Measurements from ENCODE around the gene SIRPG. TPM values are rescaled to one million over a fixed set of nuclear protein-coding genes. Genes with fewer than 3 reads are reported as not detected.

SIRPG gene
- total RNA-seq, 1 donor from 2014 or later = not detected

- Mint-ChIP-seq H3K27me3 (ENCODE audit: insufficient read depth, low read depth) (peaks cover 5% of the 10 kb centered on the region), H3K4me1 (no peaks in the 10 kb centered on the region), H3K4me3 (no peak overlapping the region), H3K36me3 (no peaks in the 10 kb centered on the region), H3K27ac (no peak overlapping the region), H3K9me3 (peaks cover 6% of the 10 kb centered on the region)
- no peak overlapping the region for H3K4me2 ChIP-seq
- H3F3A ChIP-seq (ENCODE audit: low read depth) = no peaks in the 10 kb centered on the region
- H3K9me3 ChIP-seq (ENCODE audit: low read depth) = no peaks in the 10 kb centered on the region
- H3K4me1 ChIP-seq = no peaks in the 10 kb centered on the region
- TF ChIP-seq EZH2phosphoT487 (IDR thresholded peaks at IDR 0.05) (no peak), CTCF (IDR thresholded peaks at IDR 0.05) (no peak), EZH2 (IDR thresholded peaks at IDR 0.05) (no peak)
- H4K20me1 ChIP-seq (ENCODE audit: low read depth) = no peaks in the 10 kb centered on the region
- H3K4me3 ChIP-seq = no peak overlapping the region
- H3K27ac ChIP-seq = no peak overlapping the region
- no peak overlapping the region for H2AFZ ChIP-seq (replicated peaks)
- DNase-seq (ENCODE audit: low spot score) = no peak
- H3K27me3 ChIP-seq = no peaks in the 10 kb centered on the region
- H3K79me2 ChIP-seq (ENCODE audit: low read depth) = no peaks in the 10 kb centered on the region
- no peak overlapping the region for H3K9ac ChIP-seq
- H3K36me3 ChIP-seq = no peaks in the 10 kb centered on the region
These were observed 19.8 kb downstream of the SIRPG start for GRCh38 chr20:1637755-1638154.

DNA sequence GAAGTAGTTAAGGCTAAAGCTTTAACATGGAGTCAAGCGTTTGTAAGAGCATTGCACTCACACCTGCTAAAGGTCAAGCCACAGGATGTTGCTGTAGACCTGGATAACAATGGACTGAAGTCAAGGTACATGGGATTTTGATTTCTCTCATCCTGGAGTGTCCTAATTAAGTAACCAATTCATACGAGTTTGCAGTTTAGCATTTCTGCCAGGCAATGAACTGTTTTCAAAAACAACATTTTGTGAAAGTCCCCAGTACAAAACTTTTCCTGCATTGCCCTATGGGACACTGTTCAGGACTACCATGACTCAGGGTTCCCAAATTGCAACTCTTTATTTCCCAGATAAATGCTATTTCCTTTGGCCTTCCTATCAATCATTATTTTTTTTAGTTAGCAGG is 20.4 kb downstream of the SIRPG start:
- no peaks in the 10 kb centered on the region for H3K4me1 ChIP-seq
- H3F3A ChIP-seq (ENCODE audit: low read depth) = no peaks in the 10 kb centered on the region
- H3K9ac ChIP-seq = no peak overlapping the region
- no peak for DNase-seq (ENCODE audit: low spot score)
- no peak overlapping the region for H2AFZ ChIP-seq (replicated peaks)
- H3K9me3 ChIP-seq (ENCODE audit: low read depth) = no peaks in the 10 kb centered on the region
- H3K9me3 Mint-ChIP-seq = peaks cover 6% of the 10 kb centered on the region
- no peaks in the 10 kb centered on the region for H3K36me3 Mint-ChIP-seq
- H3K4me3 ChIP-seq = no peak overlapping the region
- no peak overlapping the region for H3K4me2 ChIP-seq
- H3K36me3 ChIP-seq = no peaks in the 10 kb centered on the region
- no peak overlapping the region for H3K27ac Mint-ChIP-seq
- no peak overlapping the region for H3K4me3 Mint-ChIP-seq
- TF ChIP-seq CTCF (IDR thresholded peaks at IDR 0.05) (no peak), EZH2phosphoT487 (IDR thresholded peaks at IDR 0.05) (no peak), EZH2 (IDR thresholded peaks at IDR 0.05) (no peak)
- peaks cover 5% of the 10 kb centered on the region for H3K27me3 Mint-ChIP-seq (ENCODE audit: insufficient read depth, low read depth)
- no peak overlapping the region for H3K27ac ChIP-seq
- H4K20me1 ChIP-seq (ENCODE audit: low read depth) = no peaks in the 10 kb centered on the region
- no peaks in the 10 kb centered on the region for H3K79me2 ChIP-seq (ENCODE audit: low read depth)
- H3K4me1 Mint-ChIP-seq = no peaks in the 10 kb centered on the region
- no peaks in the 10 kb centered on the region for H3K27me3 ChIP-seq

DNA sequence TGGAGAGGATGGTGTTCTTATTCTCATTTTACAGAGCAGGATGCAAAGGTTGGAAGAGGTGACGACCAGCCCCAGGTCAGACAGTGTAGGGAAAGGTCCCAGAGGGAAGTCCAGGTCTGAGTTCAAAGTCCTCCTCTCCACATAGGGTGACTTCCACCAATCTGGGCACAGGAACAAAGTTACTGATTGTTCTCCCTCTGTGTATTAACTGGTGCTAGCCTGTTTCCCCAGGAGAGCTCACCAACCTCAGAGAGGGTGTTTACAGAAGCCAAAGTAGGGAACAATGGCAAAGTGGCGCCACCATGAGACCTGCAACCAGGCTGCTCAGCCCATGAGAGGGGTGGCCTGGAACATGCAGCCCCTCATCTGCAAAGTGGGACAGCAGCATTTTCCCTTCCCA is 21.0 kb downstream of the SIRPG start:
- peaks cover 5% of the 10 kb centered on the region for H3K27me3 Mint-ChIP-seq (ENCODE audit: insufficient read depth, low read depth)
- Histone ChIP-seq H3K36me3 (no peaks in the 10 kb centered on the region), H3K27me3 (no peaks in the 10 kb centered on the region), H3K79me2 (ENCODE audit: low read depth) (no peaks in the 10 kb centered on the region), H3K4me2 (no peak overlapping the region), H4K20me1 (ENCODE audit: low read depth) (no peaks in the 10 kb centered on the region), H3F3A (ENCODE audit: low read depth) (no peaks in the 10 kb centered on the region), H3K9me3 (ENCODE audit: low read depth) (no peaks in the 10 kb centered on the region), H2AFZ (replicated peaks) (no peak overlapping the region), H3K27ac (no peak overlapping the region), H3K4me1 (no peaks in the 10 kb centered on the region), H3K4me3 (no peak overlapping the region), H3K9ac (no peak overlapping the region)
- no peak overlapping the region for H3K4me3 Mint-ChIP-seq
- no peak overlapping the region for H3K27ac Mint-ChIP-seq
- H3K4me1 Mint-ChIP-seq = no peaks in the 10 kb centered on the region
- no peak for DNase-seq (ENCODE audit: low spot score)
- TF ChIP-seq EZH2 (IDR thresholded peaks at IDR 0.05) = no peak
- TF ChIP-seq EZH2phosphoT487 (IDR thresholded peaks at IDR 0.05) = no peak
- no peak for TF ChIP-seq CTCF (IDR thresholded peaks at IDR 0.05)
- no peaks in the 10 kb centered on the region for H3K36me3 Mint-ChIP-seq
- H3K9me3 Mint-ChIP-seq = peaks cover 6% of the 10 kb centered on the region
